Activated CD8-positive, alpha-beta memory T cell treated with anti-CD3 and anti-CD28 coated beads, Interleukin-2, amount 50 U/mL, for 1 hour (primary cell): ENCODE results near the gene KRT73.
A peak's percentile ranks its signal among the peaks of the same experiment; 100 is the strongest.

Experiments used
- DNase-seq: peaks from one replicate; pipeline ENCODE4 v3.0.0-alpha.2; 2020; ENCODE audit errors: extremely low read depth

Gene KRT73

GRCh38 chr12:52618866-52619265 lies 507 bp upstream of the KRT73 start:
- DNase-seq = no peak

- no peak for DNase-seq
Measured at GRCh38 chr12:52617403-52617785, 965 bp downstream of the KRT73 start.

GRCh38 chr12:52616680-52617402 lies 1.5 kb downstream of the KRT73 start:
- no peak for DNase-seq

- DNase-seq = no peak
Measured at GRCh38 chr12:52615912-52616311, 2.4 kb downstream of the KRT73 start.

GRCh38 chr12:52615208-52615868 lies 3.0 kb downstream of the KRT73 start:
- no peak for DNase-seq

GRCh38 chr12:52614381-52615207 lies 3.8 kb downstream of the KRT73 start:
- no peak for DNase-seq

- no peak for DNase-seq
Measured at GRCh38 chr12:52613384-52614030, 4.9 kb downstream of the KRT73 start.

GRCh38 chr12:52612431-52613383 lies 5.7 kb downstream of the KRT73 start:
- no peak for DNase-seq

- no peak for DNase-seq
Measured at GRCh38 chr12:52611080-52611468, 7.3 kb downstream of the KRT73 start.

- DNase-seq = no peak
Measured at GRCh38 chr12:52608826-52609630, 9.3 kb downstream of the KRT73 start.

GRCh38 chr12:52608161-52608560 lies 10.2 kb downstream of the KRT73 start:
- no peak for DNase-seq

GRCh38 chr12:52607314-52607713 lies 11.0 kb downstream of the KRT73 start:
- DNase-seq = no peak

GRCh38 chr12:52606581-52607218 lies 11.7 kb downstream of the KRT73 start:
- no peak for DNase-seq

GRCh38 chr12:52606096-52606495 lies 12.3 kb downstream of the KRT73 start:
- no peak for DNase-seq

GRCh38 chr12:52605542-52605941 lies 12.8 kb downstream of the KRT73 start:
- DNase-seq = no peak

GRCh38 chr12:52604859-52605258 lies 13.5 kb downstream of the KRT73 start:
- DNase-seq = no peak

- DNase-seq = peak; percentile 49
Measured at GRCh38 chr12:52603314-52603713, 15.0 kb downstream of the KRT73 start.

GRCh38 chr12:52602552-52602951 lies 15.8 kb downstream of the KRT73 start:
- no peak for DNase-seq

GRCh38 chr12:52601671-52602070 lies 16.7 kb downstream of the KRT73 start:
- DNase-seq = no peak
